Left colon (tissue), 2 donors: Measurements from ENCODE around the gene DEFB128. TPM values are rescaled to one million over a fixed set of nuclear protein-coding genes. Genes with fewer than 3 reads are reported as not detected.
A peak's percentile ranks its signal among the peaks of the same experiment; 100 is the strongest.
"Not testable (repeated sequence)": the region's sequence is repeated elsewhere in the genome, so short reads cannot be mapped to it uniquely, and the experiment has no call there.

Source experiments
- ATAC-seq: fragments of 200-7000 bp; cut with Tn5 transposase; one replicate; pipeline ENCODE4 v1.9.1; 2020; ENCODE audit warnings: mild to moderate bottlenecking, moderate library complexity
- DNase-seq, 2 donors: peaks; one replicate each; pipeline ENCODE4 v3.0.0-alpha.2; 2020
- intact Hi-C, 2 donors: fragments of 100-400 bp; cut with DNase I in 1 of 2; cut with micrococcal nuclease in 1 of 2; formaldehyde crosslinking; loops; one replicate each; pipeline versions ENCODE4 v1.11.2 to v1.14.0; 2022; cut with DNase I, micrococcal nuclease
- long read RNA-seq: library from polyadenylated mRNA; unstranded; transcript quantifications from one replicate; pipeline ENCODE4 v2.0.0, GENCODE V29; 2021
- total RNA-seq, 2 donors: library from RNA; stranded (reverse); fragmentation: NEBNext Ultra II Directional; extraction: Animal tissue kit (Norgen Biotek cat#: 25700); gene quantifications; one replicate each; pipeline ENCODE4 v1.2.1, GENCODE V29; 2021
- donor health status: DM: no; HTN: no; CAD: no.
- donor health status: DM: yes; HTN: yes; CAD: no.

DEFB128 gene
- not detected for total RNA-seq
- long read RNA-seq, result 0 reads

- intact Hi-C loops, result no loop called here
- ATAC-seq (no peak), DNase-seq (no peak)
Measured at GRCh38 chr20:189611-190010, at the start of gene DEFB128. Gene DEFB128, minus strand, starts transcription at chr20:189711. Its CDS starts 88 bp downstream, at chr20:189623.

GRCh38 chr20:237929-238328 lies 48.4 kb upstream of the DEFB128 start:
- intact Hi-C loops, result no loop called here
- DNase-seq, result no peak
- no peak for ATAC-seq

GRCh38 chr20:237489-237888 lies 48.0 kb upstream of the DEFB128 start:
- no peak for ATAC-seq
- intact Hi-C loops, result no loop called here

GRCh38 chr20:235891-236290 lies 46.4 kb upstream of the DEFB128 start:
- intact Hi-C loops, result no loop called here
- DNase-seq, result no peak
- ATAC-seq, result no peak

More at GRCh38 chr20:237489-237888, 48.0 kb upstream of the DEFB128 start:
- DNase-seq, result peak in 1 of 2 donors; percentile 32

- DNase-seq (no peak), ATAC-seq (no peak)
- intact Hi-C loops, result no loop called here
Measured at GRCh38 chr20:227439-228105, 38.1 kb upstream of the DEFB128 start.

- ATAC-seq (no peak), DNase-seq (no peak)
- intact Hi-C loops, result no loop called here
Measured at GRCh38 chr20:226958-227357, 37.4 kb upstream of the DEFB128 start, which contains the start of gene DEFB129. Gene DEFB129, plus strand, starts transcription at chr20:227258. Its CDS starts 31 bp downstream, at chr20:227289.

GRCh38 chr20:225879-226278 lies 36.4 kb upstream of the DEFB128 start:
- ATAC-seq, intact Hi-C loops, DNase-seq: not testable (repeated sequence)

GRCh38 chr20:221258-221830 lies 31.8 kb upstream of the DEFB128 start:
- intact Hi-C loops, result no loop called here
- DNase-seq, result no peak
- ATAC-seq, result no peak

GRCh38 chr20:219290-220115 lies 30.0 kb upstream of the DEFB128 start:
- DNase-seq (no peak), ATAC-seq (no peak)
- intact Hi-C loops, result no loop called here

GRCh38 chr20:217266-217665 lies 27.8 kb upstream of the DEFB128 start:
- no peak for ATAC-seq
- intact Hi-C loops, result no loop called here
- DNase-seq, result no peak

GRCh38 chr20:215796-216195 lies 26.3 kb upstream of the DEFB128 start:
- DNase-seq (no peak), ATAC-seq (no peak)
- intact Hi-C loops, result no loop called here

GRCh38 chr20:214383-214782 lies 24.9 kb upstream of the DEFB128 start:
- intact Hi-C loops, result no loop called here
- DNase-seq (no peak), ATAC-seq (no peak)

GRCh38 chr20:210809-211502 lies 21.4 kb upstream of the DEFB128 start:
- intact Hi-C loops, result no loop called here
- no peak for DNase-seq
- ATAC-seq, result no peak

- peak; percentile 83 for ATAC-seq
- DNase-seq, result no peak
- intact Hi-C loops, result no loop called here
Measured at GRCh38 chr20:208942-209566, 19.5 kb upstream of the DEFB128 start.

- ATAC-seq, intact Hi-C loops, DNase-seq: not testable (repeated sequence)
Measured at GRCh38 chr20:203630-204029, 14.1 kb upstream of the DEFB128 start.

- no peak for DNase-seq
- ATAC-seq, result no peak
- intact Hi-C loops, result no loop called here
Measured at GRCh38 chr20:199996-200395, 10.5 kb upstream of the DEFB128 start.

GRCh38 chr20:198225-198624 lies 8.7 kb upstream of the DEFB128 start:
- intact Hi-C loops, result no loop called here
- DNase-seq, result no peak
- ATAC-seq, result no peak

- ATAC-seq, result no peak
- no peak for DNase-seq
- intact Hi-C loops, result no loop called here
Measured at GRCh38 chr20:187733-188132, 1.8 kb downstream of the DEFB128 start.

- no peak for ATAC-seq
- DNase-seq, result no peak
- intact Hi-C loops, result no loop called here
Measured at GRCh38 chr20:184288-184687, 5.2 kb downstream of the DEFB128 start.
